AG04450 (cell line): ENCODE data around the gene DOCK3. TPM values are rescaled to one million over a fixed set of nuclear protein-coding genes. Genes with fewer than 3 reads are reported as not detected.

Source experiments
- CTCF ChIA-PET: fragments of 300-600, 350-600 bp; formaldehyde crosslinking; extraction: SDS; loops from one replicate; lab custom pipeline; 2022; ENCODE audit warnings: antibody characterized with exemption, inconsistent platforms; lab: Charles Lee
- POLR2A ChIA-PET: fragments of 350-600 bp; formaldehyde crosslinking; extraction: SDS; loops from one replicate; lab custom pipeline; 2021; ENCODE audit warnings: antibody characterized with exemption, inconsistent platforms; lab: Yijun Ruan, JAX
- DNase-seq: peaks from one replicate; pipeline ENCODE4 v3.0.0-alpha.2; 2011; ENCODE audit warnings: low read depth, low spot score
- H3K27ac ChIP-seq: one replicate; pipeline ENCODE4 v1.5.1; 2012; ENCODE audit warnings: low read depth, low read length, control low read depth
- H3K27me3 ChIP-seq: one replicate; pipeline ENCODE4 v1.6.0; 2012; ENCODE audit warnings: low read length; ENCODE audit not compliant: control insufficient read depth, insufficient read depth
- H3K4me3 ChIP-seq: 2 replicates; pipeline ENCODE4 v1.5.1; 2011; ENCODE audit warnings: mild to moderate bottlenecking, low read depth, low read length, control low read depth
- H3K9me3 ChIP-seq: 2 replicates; pipeline ENCODE4 v1.5.1; 2012; ENCODE audit warnings: low read length; ENCODE audit not compliant: control insufficient read depth, insufficient read depth
- CTCF ChIP-seq: IDR thresholded peaks from 2 replicates; pipeline ENCODE4 v1.5.1; 2011; ENCODE audit warnings: low read depth, low read length, control low read depth, inconsistent platforms
- polyA plus RNA-seq: library from polyadenylated mRNA; depleted of rRNA; stranded (reverse); fragments of >200 nt; gene quantifications from 2 replicates; pipeline ENCODE4 v1.2.3, GENCODE V29; 2011

DOCK3 gene
- polyA plus RNA-seq, 1 experiment, result 0.07 TPM

DNA sequence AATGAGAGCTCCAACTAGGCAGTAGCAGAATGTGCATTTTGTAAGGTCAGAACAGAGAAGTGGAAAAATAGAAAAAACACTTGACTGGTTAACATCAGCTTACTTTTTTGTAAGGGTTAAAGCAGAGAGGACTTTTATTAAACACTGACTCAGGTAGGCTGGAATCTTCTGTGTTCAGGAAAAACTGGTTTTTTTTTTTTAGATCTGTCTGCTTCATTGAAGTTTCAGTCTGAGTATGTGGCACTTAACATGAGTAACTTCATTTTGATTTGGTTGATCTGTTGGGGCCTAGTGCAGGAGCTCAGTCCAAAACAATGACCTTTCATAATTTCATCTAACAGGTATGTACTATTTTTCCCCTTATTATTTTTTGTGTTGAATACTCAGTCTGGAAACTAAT lies 141.1 kb downstream of the DOCK3 start:
- CTCF ChIA-PET, result interaction anchor here (0.6 kb wide), 1 partner anchor 94 kb away, joined by 3 read pairs; no protein-coding TSS in a partner anchor
- no peak for TF ChIP-seq CTCF
- no peaks in the 10 kb centered on the region for H3K9me3 ChIP-seq
- H3K27ac ChIP-seq, result no peak overlapping the region
- DNase-seq, result no peak
- POLR2A ChIA-PET, result no interaction called here
- no peaks in the 10 kb centered on the region for H3K27me3 ChIP-seq
- no peak overlapping the region for H3K4me3 ChIP-seq

DNA sequence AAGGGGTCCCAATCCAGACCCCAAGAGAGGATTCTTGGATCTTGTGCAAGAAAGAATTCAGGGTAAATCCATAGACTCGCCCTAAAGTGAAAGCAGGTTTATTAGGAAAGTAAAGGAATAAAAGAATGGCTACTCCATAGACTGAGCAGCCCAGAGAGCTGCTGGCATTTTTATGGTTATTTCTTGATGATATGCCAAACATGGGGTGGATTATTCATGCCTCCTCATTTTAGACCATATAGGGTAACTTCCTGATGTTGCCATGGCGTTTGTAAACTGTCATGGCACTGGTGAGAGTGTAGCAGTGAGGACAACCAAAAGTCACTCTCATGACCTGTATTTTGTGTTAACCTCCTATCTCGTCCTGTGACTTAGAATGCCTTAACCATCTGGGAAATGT lies 142.2 kb downstream of the DOCK3 start:
- POLR2A ChIA-PET, result no interaction called here

DNA sequence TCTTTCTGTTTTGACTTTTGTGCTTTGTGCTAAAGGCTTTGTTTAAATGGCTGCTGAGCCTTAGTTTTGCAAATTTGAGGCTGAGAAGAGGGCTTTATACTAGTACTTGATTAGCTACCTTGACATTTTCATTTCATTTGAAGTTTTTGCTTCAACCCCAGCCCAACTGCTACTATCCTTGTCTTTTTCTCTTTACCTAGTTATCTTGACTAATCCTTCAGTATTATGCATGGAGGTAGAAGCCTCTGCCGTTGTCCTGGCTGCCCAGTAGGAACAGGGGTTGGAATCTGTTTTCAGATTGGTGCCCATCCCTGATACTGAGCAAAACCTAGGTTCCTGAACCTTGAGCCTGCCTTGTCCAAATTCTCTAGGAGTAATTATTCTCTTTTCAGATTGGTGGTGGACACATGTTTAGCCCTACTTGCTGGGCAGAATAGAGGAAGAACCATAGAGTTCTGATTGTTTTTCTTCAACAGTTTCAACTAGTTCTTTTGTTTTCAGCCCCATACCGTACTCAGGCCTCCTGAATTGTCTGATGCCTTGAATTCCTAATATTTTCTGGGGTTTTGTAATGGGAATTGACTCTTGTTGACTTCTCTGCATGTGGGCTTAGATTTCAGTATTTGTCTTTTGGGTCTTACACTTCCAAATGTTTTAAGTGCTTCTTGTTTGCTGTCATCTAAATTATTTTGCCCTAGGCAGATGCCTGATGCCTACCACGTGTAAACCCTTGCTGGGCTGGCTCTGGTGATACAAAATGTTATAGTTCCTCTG lies 143.2 kb downstream of the DOCK3 start:
- H3K9me3 ChIP-seq, result no peaks in the 10 kb centered on the region
- no peaks in the 10 kb centered on the region for H3K27me3 ChIP-seq
- DNase-seq, result no peak
- no peak overlapping the region for H3K27ac ChIP-seq
- TF ChIP-seq CTCF, result no peak
- no peak overlapping the region for H3K4me3 ChIP-seq
- POLR2A ChIA-PET, result no interaction called here
- CTCF ChIA-PET, result no interaction called here

More for the DNA sequence above, 142.2 kb downstream of the DOCK3 start:
- DNase-seq, result no peak
- Histone ChIP-seq H3K4me3 (no peak overlapping the region), H3K9me3 (no peaks in the 10 kb centered on the region), H3K27me3 (no peaks in the 10 kb centered on the region), H3K27ac (no peak overlapping the region)
- no peak for TF ChIP-seq CTCF
- CTCF ChIA-PET, result no interaction called here

DNA sequence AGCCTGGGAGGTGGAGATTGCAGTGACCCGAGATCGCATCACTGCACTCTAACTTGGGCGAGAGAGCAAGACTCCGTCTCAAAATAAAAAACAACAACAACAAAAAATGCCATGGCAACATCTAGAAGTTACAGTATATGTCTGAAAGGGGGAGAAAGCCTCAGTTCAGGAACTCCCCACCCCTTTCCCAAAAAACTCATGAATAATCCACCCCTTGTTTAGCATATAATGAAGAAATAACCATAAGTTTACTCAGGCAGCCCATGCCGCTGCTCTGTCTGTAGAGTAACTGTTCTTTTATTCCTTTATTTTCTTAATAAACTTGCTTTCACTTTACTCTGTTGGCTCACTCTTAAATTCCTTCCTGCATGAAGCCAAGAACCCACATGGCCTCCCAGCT lies 145.2 kb downstream of the DOCK3 start:
- CTCF ChIA-PET, result no interaction called here
- POLR2A ChIA-PET, result no interaction called here
- H3K27ac ChIP-seq, result no peak overlapping the region
- H3K9me3 ChIP-seq, result no peaks in the 10 kb centered on the region
- H3K4me3 ChIP-seq, result no peak overlapping the region
- H3K27me3 ChIP-seq, result no peaks in the 10 kb centered on the region
- DNase-seq, result no peak
- no peak for TF ChIP-seq CTCF

DNA sequence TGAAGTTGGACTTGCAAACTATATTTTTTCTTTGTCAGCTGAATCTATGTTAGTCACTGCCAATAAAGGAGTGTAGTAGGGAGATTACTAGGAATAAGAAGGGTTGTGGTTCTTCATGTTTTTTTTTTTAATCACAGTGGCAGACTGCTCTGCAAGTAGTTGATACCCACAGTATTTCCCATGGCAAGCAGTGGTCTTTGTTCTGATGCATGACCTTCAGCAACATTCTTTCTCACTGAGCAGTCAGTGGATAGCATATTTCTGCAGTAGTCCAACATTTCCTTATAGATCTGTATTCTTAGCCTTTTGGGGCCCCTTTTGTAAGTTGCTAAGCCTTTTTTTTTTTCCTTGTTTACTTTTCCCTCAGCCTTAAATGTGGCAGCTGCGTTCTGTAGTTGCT lies 151.1 kb downstream of the DOCK3 start:
- no peak overlapping the region for H3K4me3 ChIP-seq
- no peak for DNase-seq
- TF ChIP-seq CTCF, result no peak
- H3K9me3 ChIP-seq, result no peaks in the 10 kb centered on the region
- POLR2A ChIA-PET, result no interaction called here
- no peaks in the 10 kb centered on the region for H3K27me3 ChIP-seq
- H3K27ac ChIP-seq, result no peak overlapping the region
- CTCF ChIA-PET, result no interaction called here
